HCT116 (cell line): Measurements from ENCODE around the gene APOB. TPM values are rescaled to one million over a fixed set of nuclear protein-coding genes. Genes with fewer than 3 reads are reported as not detected.

ENCODE experiments used
- ATAC-seq: fragments of 200-7000 bp; cut with Tn5 transposase; 2 replicates; pipeline ENCODE4 v1.9.1; 2020; ENCODE audit warnings: mild to moderate bottlenecking, moderate library complexity
- BruUV-seq: library from RNA; stranded (reverse); fragments of 400-500 nt; replicated peaks from 2 replicates; lab custom pipeline; 2021; lab: Mats Ljungman, UMichigan
- CTCF ChIA-PET: fragments of 300-600 bp; sonication (Branson Sonifier 250); formaldehyde crosslinking; loops from one replicate; lab custom pipeline; 2021; ENCODE audit warnings: antibody characterized with exemption; lab: Charles Lee
- POLR2A ChIA-PET: fragments of 300-600, 350-600 bp; sonication (Branson Sonifier 250); formaldehyde crosslinking; loops from one replicate; lab custom pipeline; 2021; ENCODE audit warnings: antibody characterized with exemption; lab: Charles Lee
- RAD21 ChIA-PET, 2 experiments: fragments of 300-600 bp; sonication (Branson Sonifier 250); formaldehyde crosslinking; loops; one replicate each; lab custom pipeline; 2023; ENCODE audit warnings: low total read pairs in 2 of 2; ENCODE audit not compliant: uncharacterized antibody in 2 of 2, unreplicated experiment in 2 of 2, low non-redundant PET in 1 of 2; lab: Charles Lee
- DNase-seq: peaks from one replicate; pipeline ENCODE4 v3.0.0-alpha.2; 2010; ENCODE audit warnings: low read depth, low spot score
- H2AFZ ChIP-seq: fragments of 200-600 bp; shearing (Covaris generic), sonication (generic); 2 replicates; pipeline ENCODE4 v1.6.1; 2017; ENCODE audit warnings: low read depth, mixed run types, mixed read lengths, antibody characterized with exemption, low read length; ENCODE audit not compliant: poor library complexity, severe bottlenecking
- H3K27ac ChIP-seq: 2 replicates; pipeline ENCODE4 v1.5.1; 2012; ENCODE audit warnings: low read depth, low read length
- H3K27me3 ChIP-seq: fragments of 200-600 bp; sonication (generic); 2 replicates; pipeline ENCODE4 v1.6.1; 2016; ENCODE audit warnings: mixed run types, low read length, mixed read lengths; ENCODE audit not compliant: insufficient read depth
- H3K36me3 ChIP-seq, 2 experiments: fragments of 200-500 bp in 1 of 2; fragments of 200-600 bp in 1 of 2; sonication (Bioruptor generic) in 1 of 2; sonication (generic) in 1 of 2; 2 replicates each; pipeline versions ENCODE4 v1.5.1 to v1.6.1; 2014 to 2016; ENCODE audit warnings: low read length in 2 of 2, inconsistent platforms in 1 of 2, mixed read lengths in 1 of 2, mixed run types in 1 of 2; ENCODE audit not compliant: insufficient read depth in 2 of 2, control insufficient read depth in 1 of 2
- H3K4me1 ChIP-seq, 2 experiments: fragments of 200-600 bp in 1 of 2; sonication (generic) in 1 of 2; 2 replicates each; pipeline versions ENCODE4 v1.5.1 to v1.6.1; 2012 to 2017; ENCODE audit warnings: low read length in 2 of 2, inconsistent platforms in 1 of 2, mild to moderate bottlenecking in 1 of 2, mixed read lengths in 1 of 2, mixed run types in 1 of 2, moderate library complexity in 1 of 2; ENCODE audit not compliant: insufficient read depth in 2 of 2, control insufficient read depth in 1 of 2
- H3K4me2 ChIP-seq: fragments of 200-600 bp; sonication (generic); 2 replicates; pipeline ENCODE4 v1.6.1; 2017; ENCODE audit warnings: mixed run types, low read length, mixed read lengths
- H3K4me3 ChIP-seq, 2 experiments: fragments of 200-600 bp in 1 of 2; sonication (generic) in 1 of 2; replicated peaks in 1 of 2; 2 replicates each; pipeline ENCODE4 v1.5.1; 2011 to 2016; ENCODE audit warnings: low read length in 2 of 2, control low read depth in 1 of 2, low read depth in 1 of 2, mild to moderate bottlenecking in 1 of 2, mixed read lengths in 1 of 2, mixed run types in 1 of 2
- H3K79me2 ChIP-seq: fragments of 200-600 bp; sonication (generic); 2 replicates; pipeline ENCODE4 v1.6.1; 2017; ENCODE audit warnings: mild to moderate bottlenecking, mixed run types, low read length, moderate library complexity, mixed read lengths; ENCODE audit not compliant: insufficient read depth
- H3K9ac ChIP-seq: fragments of 200-600 bp; sonication (generic); 2 replicates; pipeline ENCODE4 v1.6.1; 2016; ENCODE audit warnings: low read length, mixed read lengths
- H3K9me2 ChIP-seq: fragments of 200-600 bp; sonication (generic), shearing (Covaris generic); 2 replicates; pipeline ENCODE4 v1.6.1; 2017; ENCODE audit warnings: mixed run types, mild to moderate bottlenecking, moderate library complexity; ENCODE audit not compliant: insufficient read depth
- H3K9me3 ChIP-seq, 2 experiments: fragments of 200-500 bp in 1 of 2; fragments of 200-600 bp in 1 of 2; sonication (Bioruptor generic) in 1 of 2; sonication (generic) in 1 of 2; 2 replicates each; pipeline ENCODE4 v1.6.1; 2014 to 2017; ENCODE audit warnings: low read length in 2 of 2, mixed read lengths in 2 of 2, inconsistent platforms in 1 of 2, low read depth in 1 of 2, mild to moderate bottlenecking in 1 of 2, mixed run types in 1 of 2, moderate library complexity in 1 of 2; ENCODE audit not compliant: control insufficient read depth in 1 of 2, insufficient read depth in 1 of 2
- H4K20me1 ChIP-seq: fragments of 200-600 bp; sonication (generic), shearing (Covaris generic); 2 replicates; pipeline ENCODE4 v1.6.1; 2017; ENCODE audit warnings: mixed run types, mild to moderate bottlenecking, moderate library complexity; ENCODE audit not compliant: insufficient read depth
- ATF3 ChIP-seq: IDR thresholded peaks from 2 replicates; pipeline ENCODE4 v1.6.1; 2012
- CBX3 ChIP-seq: IDR thresholded peaks from 2 replicates; pipeline ENCODE4 v1.6.1; 2012; ENCODE audit warnings: low read depth
- CEBPB ChIP-seq: IDR thresholded peaks from 2 replicates; pipeline ENCODE4 v1.6.1; 2012; ENCODE audit warnings: low read depth
- CTCF ChIP-seq, 3 experiments: fragments of 200-600 bp in 1 of 3; sonication (generic) in 1 of 3; IDR thresholded peaks in 2 of 3; conservative IDR thresholded peaks in 1 of 3; 2 replicates each; pipeline ENCODE4 v1.5.1; 2012 to 2017; ENCODE audit warnings: low read depth in 2 of 3, low read length in 2 of 3, antibody characterized with exemption in 1 of 3, borderline replicate concordance in 1 of 3, control low read depth in 1 of 3, mild to moderate bottlenecking in 1 of 3, mixed read lengths in 1 of 3, mixed run types in 1 of 3, moderate library complexity in 1 of 3; ENCODE audit not compliant: insufficient read depth in 1 of 3
- EGR1 ChIP-seq: IDR thresholded peaks from 2 replicates; pipeline ENCODE4 v1.6.1; 2012; ENCODE audit warnings: low read depth
- EZH2 ChIP-seq: fragments of 200-600 bp; sonication (generic); IDR thresholded peaks from 2 replicates; pipeline ENCODE4 v1.6.1; 2017; ENCODE audit warnings: antibody characterized with exemption, mixed run types
- EZH2phosphoT487 ChIP-seq: fragments of 200-600 bp; IDR thresholded peaks from 2 replicates; pipeline ENCODE4 v1.6.1; 2018; ENCODE audit warnings: antibody characterized with exemption, borderline replicate concordance
- FOSL1 ChIP-seq: IDR thresholded peaks from 2 replicates; pipeline ENCODE4 v1.6.1; 2012; ENCODE audit warnings: low read depth
- POLR2A ChIP-seq: IDR thresholded peaks from 2 replicates; pipeline ENCODE4 v1.7.0; 2011; ENCODE audit warnings: borderline replicate concordance; ENCODE audit not compliant: insufficient read depth, insufficient read length; ENCODE audit errors: extremely low read depth
- POLR2AphosphoS5 ChIP-seq: IDR thresholded peaks from 2 replicates; pipeline ENCODE4 v1.6.1; 2011; ENCODE audit warnings: mild to moderate bottlenecking, low read depth, low read length, moderate library complexity
- RAD21 ChIP-seq: IDR thresholded peaks from 2 replicates; pipeline ENCODE4 v1.6.1; 2012; ENCODE audit warnings: low read depth, mild to moderate bottlenecking
- SP1 ChIP-seq: IDR thresholded peaks from 2 replicates; pipeline ENCODE4 v1.6.1; 2012; ENCODE audit warnings: low read depth
- SRF ChIP-seq: IDR thresholded peaks from 2 replicates; pipeline ENCODE4 v1.6.1; 2012; ENCODE audit warnings: low read depth
- TCF7L2 ChIP-seq: IDR thresholded peaks from 2 replicates; pipeline ENCODE4 v1.7.0; 2011; ENCODE audit warnings: borderline replicate concordance, inconsistent platforms; ENCODE audit not compliant: insufficient read depth, insufficient read length; ENCODE audit errors: extremely low read depth
- ZBTB33 ChIP-seq: IDR thresholded peaks from 2 replicates; pipeline ENCODE4 v1.6.1; 2011; ENCODE audit warnings: mild to moderate bottlenecking, low read length, moderate library complexity; ENCODE audit not compliant: insufficient replicate concordance; ENCODE audit errors: extremely low read depth
- ZFX ChIP-seq: fragments of 450-650 bp; IDR thresholded peaks from 2 replicates; pipeline ENCODE4 v1.6.1; 2017
- ZNF274 ChIP-seq: fragments of 200-500 bp; sonication (Bioruptor generic); IDR thresholded peaks from 2 replicates; pipeline ENCODE4 v1.6.1; 2014; ENCODE audit warnings: mild to moderate bottlenecking, low read depth, low read length, inconsistent platforms
- intact Hi-C: fragments of 100-400 bp; cut with micrococcal nuclease; formaldehyde crosslinking; loops from 2 replicates; pipeline ENCODE4 v1.10.0; 2022
- total RNA-seq: library from RNA; stranded (reverse); gene quantifications from one replicate; pipeline ENCODE4 v1.2.1, GENCODE V29; 2021; ENCODE audit not compliant: unreplicated experiment
- TF ChIP-seq, protein P1 (sequence below): IDR thresholded peaks from 2 replicates; pipeline ENCODE4 v1.6.1; 2012

Gene APOB
- total RNA-seq, 1 experiment from 2014 or later = 1.6 TPM

DNA sequence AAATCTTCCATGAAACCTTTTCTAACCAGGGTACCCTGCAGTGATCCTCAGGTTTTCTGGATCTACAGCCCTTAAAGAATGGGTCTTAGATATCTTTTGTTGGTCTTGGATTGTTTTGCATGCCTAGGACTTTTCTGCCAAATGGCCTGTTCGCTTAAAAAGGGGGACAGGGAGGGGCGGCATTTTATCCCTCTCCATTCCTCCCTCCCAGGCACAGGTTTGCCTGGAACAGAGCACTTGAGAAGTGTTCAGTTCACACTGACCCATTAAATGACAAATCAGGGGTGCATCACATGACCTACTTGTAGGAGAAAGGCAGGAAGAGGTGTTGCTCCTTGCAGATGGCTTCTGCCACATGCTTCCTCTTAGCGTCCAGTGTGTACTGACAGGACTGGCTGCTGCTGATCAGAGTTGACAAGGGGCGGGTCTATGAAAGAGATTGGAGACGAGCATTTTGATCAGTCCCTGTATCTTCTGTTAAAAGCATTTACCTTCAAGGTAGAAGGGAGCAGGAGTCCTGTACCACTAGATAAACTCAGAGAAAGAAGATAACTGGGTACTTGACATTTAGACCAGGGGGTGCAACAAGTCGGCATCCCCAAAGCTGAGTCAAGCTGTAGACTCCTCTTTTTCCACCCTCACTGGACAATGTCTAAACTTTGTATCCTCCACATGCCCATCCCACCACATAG is 8.4 kb downstream of the APOB start:
- Histone ChIP-seq H3K27ac (no peak overlapping the region), H3K4me3 (no peak overlapping the region), H3K9ac (no peak overlapping the region), H2AFZ (no peak overlapping the region), H3K36me3 (no peaks in the 10 kb centered on the region), H4K20me1 (no peaks in the 10 kb centered on the region; the same call in 1 of the 2 replicates), H3K9me2 (no peaks in the 10 kb centered on the region), H3K4me1 (no peaks in the 10 kb centered on the region), H3K79me2 (no peaks in the 10 kb centered on the region), H3K9me3 (no peaks in the 10 kb centered on the region), H3K27me3 (peaks cover 29% of the 10 kb centered on the region), H3K4me2 (no peak overlapping the region)
- ChIA-PET RAD21 (no interaction called here), CTCF (no interaction called here), POLR2A (no interaction called here)
- BruUV-seq = no TSS peak
- no peak for DNase-seq
- intact Hi-C loops = no loop called here
- TF ChIP-seq TCF7L2 (no peak), POLR2A (no peak), ZBTB33 (no peak), ATF3 (no peak), CTCF (IDR thresholded peaks at IDR 0.05 in 2 of 3, conservative IDR thresholded peaks at IDR 0.05 in 1 of 3; ENCODE audit: borderline replicate concordance in 1 of 3, insufficient read depth in 1 of 3, low read depth in 2 of 3, low read length in 2 of 3) (no peak), POLR2AphosphoS5 (no peak), SRF (no peak), ZNF274 (no peak), RAD21 (no peak), CEBPB (no peak), EZH2 (no peak), ZFX (no peak), FOSL1 (no peak), SP1 (no peak), EGR1 (no peak), EZH2phosphoT487 (no peak), CBX3 (no peak)
- TF ChIP-seq, protein P1, sequence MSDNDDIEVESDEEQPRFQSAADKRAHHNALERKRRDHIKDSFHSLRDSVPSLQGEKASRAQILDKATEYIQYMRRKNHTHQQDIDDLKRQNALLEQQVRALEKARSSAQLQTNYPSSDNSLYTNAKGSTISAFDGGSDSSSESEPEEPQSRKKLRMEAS = no peak
- no peak for ATAC-seq
